ENCODE results near the gene IFT88.

Gene IFT88

GRCh38 chr13:20544201-20544923, 22.6 kb upstream of the IFT88 start:
- TF ChIP-seq POLR2A (IDR thresholded peaks at IDR 0.05; ENCODE audit: extremely low read depth, insufficient read length): no peak
- no peak for TF ChIP-seq MYC (IDR thresholded peaks at IDR 0.05; ENCODE audit: low read depth, low read length)
- no peak for TF ChIP-seq CTCF (IDR thresholded peaks at IDR 0.05; ENCODE audit: low read depth, low read length)
- TF ChIP-seq MAX (IDR thresholded peaks at IDR 0.05; ENCODE audit: low read depth, low read length): no peak
- H3K4me3 ChIP-seq (ENCODE audit: low read depth, low read length): no peak overlapping the region
- peak; percentile 44 for DNase-seq (ENCODE audit: low read depth)

- DNase-seq (ENCODE audit: low read depth): peak; percentile 65
- H3K4me3 ChIP-seq (ENCODE audit: low read depth, low read length): no peak overlapping the region
- TF ChIP-seq CTCF (IDR thresholded peaks at IDR 0.05; ENCODE audit: low read depth, low read length): no peak
- TF ChIP-seq POLR2A (IDR thresholded peaks at IDR 0.05; ENCODE audit: extremely low read depth, insufficient read length): no peak
- TF ChIP-seq MAX (IDR thresholded peaks at IDR 0.05; ENCODE audit: low read depth, low read length): no peak
- no peak for TF ChIP-seq MYC (IDR thresholded peaks at IDR 0.05; ENCODE audit: low read depth, low read length)
Observed at GRCh38 chr13:20546556-20546955, 20.4 kb upstream of the IFT88 start.

- DNase-seq (ENCODE audit: low read depth): no peak
- TF ChIP-seq POLR2A (IDR thresholded peaks at IDR 0.05; ENCODE audit: extremely low read depth, insufficient read length) (no peak), MAX (IDR thresholded peaks at IDR 0.05; ENCODE audit: low read depth, low read length) (no peak), CTCF (IDR thresholded peaks at IDR 0.05; ENCODE audit: low read depth, low read length) (no peak), MYC (IDR thresholded peaks at IDR 0.05; ENCODE audit: low read depth, low read length) (no peak)
- no peak overlapping the region for H3K4me3 ChIP-seq (ENCODE audit: low read depth, low read length)
Observed at GRCh38 chr13:20547479-20547908, 19.5 kb upstream of the IFT88 start.

- peak; percentile 60 for DNase-seq (ENCODE audit: low read depth)
- H3K4me3 ChIP-seq (ENCODE audit: low read depth, low read length): no peak overlapping the region
Observed at GRCh38 chr13:20550799-20551198, 16.2 kb upstream of the IFT88 start.

GRCh38 chr13:20553311-20553710, 13.6 kb upstream of the IFT88 start:
- TF ChIP-seq CTCF (IDR thresholded peaks at IDR 0.05; ENCODE audit: low read depth, low read length) (no peak), MAX (IDR thresholded peaks at IDR 0.05; ENCODE audit: low read depth, low read length) (no peak), MYC (IDR thresholded peaks at IDR 0.05; ENCODE audit: low read depth, low read length) (no peak), POLR2A (IDR thresholded peaks at IDR 0.05; ENCODE audit: extremely low read depth, insufficient read length) (no peak)
- DNase-seq (ENCODE audit: low read depth): no peak
- no peak overlapping the region for H3K4me3 ChIP-seq (ENCODE audit: low read depth, low read length)

More at GRCh38 chr13:20550799-20551198, 16.2 kb upstream of the IFT88 start:
- TF ChIP-seq MYC (IDR thresholded peaks at IDR 0.05; ENCODE audit: low read depth, low read length): no peak
- TF ChIP-seq MAX (IDR thresholded peaks at IDR 0.05; ENCODE audit: low read depth, low read length): no peak
- TF ChIP-seq POLR2A (IDR thresholded peaks at IDR 0.05; ENCODE audit: extremely low read depth, insufficient read length): no peak
- TF ChIP-seq CTCF (IDR thresholded peaks at IDR 0.05; ENCODE audit: low read depth, low read length): no peak

All from NB4 (cell line).